ENCODE results near the gene RHBG. TPM values are rescaled to one million over a fixed set of nuclear protein-coding genes. Genes with fewer than 3 reads are reported as not detected.
A peak's percentile ranks its signal among the peaks of the same experiment; 100 is the strongest.
"Not testable (repeated sequence)": the region's sequence is repeated elsewhere in the genome, so short reads cannot be mapped to it uniquely, and the experiment has no call there.

RHBG gene, protein sequence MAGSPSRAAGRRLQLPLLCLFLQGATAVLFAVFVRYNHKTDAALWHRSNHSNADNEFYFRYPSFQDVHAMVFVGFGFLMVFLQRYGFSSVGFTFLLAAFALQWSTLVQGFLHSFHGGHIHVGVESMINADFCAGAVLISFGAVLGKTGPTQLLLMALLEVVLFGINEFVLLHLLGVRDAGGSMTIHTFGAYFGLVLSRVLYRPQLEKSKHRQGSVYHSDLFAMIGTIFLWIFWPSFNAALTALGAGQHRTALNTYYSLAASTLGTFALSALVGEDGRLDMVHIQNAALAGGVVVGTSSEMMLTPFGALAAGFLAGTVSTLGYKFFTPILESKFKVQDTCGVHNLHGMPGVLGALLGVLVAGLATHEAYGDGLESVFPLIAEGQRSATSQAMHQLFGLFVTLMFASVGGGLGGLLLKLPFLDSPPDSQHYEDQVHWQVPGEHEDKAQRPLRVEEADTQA
- not detected in 2 replicates for total RNA-seq (2014; rRNA removed; shearing (Covaris generic); ENCODE audit: low replicate concordance)

DNA sequence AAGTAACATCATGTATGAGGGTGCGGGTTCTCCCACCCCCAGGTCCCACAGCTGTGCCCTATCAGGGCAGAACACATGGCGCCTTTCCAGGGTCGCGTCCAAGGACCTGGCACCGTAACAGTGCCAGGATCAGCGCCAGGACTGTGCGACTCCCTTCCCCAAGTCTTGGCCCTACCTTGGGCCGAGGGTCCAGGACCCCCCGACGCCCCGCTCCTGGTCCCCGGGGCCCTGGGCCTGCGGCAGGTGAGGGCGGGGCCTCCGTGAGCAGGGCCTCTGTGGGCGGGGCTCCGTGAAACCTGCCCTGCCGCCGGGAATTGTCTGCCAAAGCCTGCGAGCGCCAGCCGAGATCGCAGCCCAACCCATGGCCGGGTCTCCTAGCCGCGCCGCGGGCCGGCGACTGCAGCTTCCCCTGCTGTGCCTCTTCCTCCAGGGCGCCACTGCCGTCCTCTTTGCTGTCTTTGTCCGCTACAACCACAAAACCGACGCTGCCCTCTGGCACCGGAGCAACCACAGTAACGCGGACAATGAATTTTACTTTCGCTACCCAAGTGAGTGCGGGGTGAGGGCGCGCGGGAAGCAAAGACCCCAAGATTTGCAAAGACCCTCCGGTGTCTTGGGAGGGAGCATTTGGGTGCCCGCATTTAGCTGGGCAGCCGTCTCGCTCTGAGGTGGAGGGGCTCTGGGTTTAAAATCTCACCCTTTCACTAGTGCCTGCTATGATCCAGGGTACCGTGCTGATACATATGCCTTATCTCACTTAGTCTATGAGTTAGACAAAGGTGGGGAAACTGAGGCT lies at the start of gene RHBG:
Gene RHBG, plus strand, starts transcription at position 323 of the 796 bp plus-strand sequence. Its CDS starts 39 bp downstream, at position 362.
- in situ Hi-C loops (cut with HindIII; ENCODE audit: low pct_unique_long_range_greater_than_20kb, low sequenced_read_pairs), result no loop called here
- no peak for DNase-seq (ENCODE audit: low read depth)

DNA sequence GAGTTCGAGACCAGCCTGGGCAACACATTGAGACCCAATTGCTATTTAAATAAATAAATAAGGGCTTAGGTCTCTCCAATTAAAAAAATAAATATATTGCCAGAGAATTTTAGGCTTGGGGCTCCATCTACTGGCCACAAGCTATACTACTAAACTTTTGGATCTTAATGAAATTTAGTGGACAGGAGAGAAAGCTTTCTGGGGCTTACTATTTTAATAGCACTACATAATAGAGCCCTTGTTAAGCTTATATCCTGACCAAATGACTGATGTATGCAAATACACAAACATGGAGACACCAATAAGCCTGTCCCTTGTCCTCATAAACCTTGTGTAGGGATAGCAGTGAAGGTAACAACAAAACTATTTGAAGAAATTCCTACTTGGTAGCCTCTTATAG lies 49.3 kb upstream of the RHBG start:
- in situ Hi-C loops (cut with HindIII; ENCODE audit: low pct_unique_long_range_greater_than_20kb, low sequenced_read_pairs), result no loop called here
- peak; percentile 22 for DNase-seq (ENCODE audit: low read depth)

DNA sequence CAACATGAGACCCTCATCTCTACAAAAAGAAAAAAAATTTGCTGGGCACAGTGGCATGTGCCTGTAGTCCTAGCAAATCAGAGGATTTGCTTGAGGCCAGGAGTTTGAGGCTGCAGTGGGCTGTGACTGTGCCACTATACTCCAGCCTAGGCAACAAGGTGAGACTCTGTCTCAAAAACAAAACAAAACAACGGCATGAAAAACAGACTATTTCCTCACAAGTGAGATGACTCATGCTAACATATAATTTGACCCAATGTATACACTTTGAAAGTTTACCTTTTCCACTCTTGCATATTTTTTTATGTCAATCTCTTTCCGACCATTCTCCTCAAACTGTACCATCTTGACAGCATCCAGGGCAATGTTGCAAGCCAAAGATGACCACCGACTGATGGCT lies 48.5 kb upstream of the RHBG start:
- in situ Hi-C loops (cut with HindIII; ENCODE audit: low pct_unique_long_range_greater_than_20kb, low sequenced_read_pairs), result no loop called here
- DNase-seq (ENCODE audit: low read depth), result no peak

DNA sequence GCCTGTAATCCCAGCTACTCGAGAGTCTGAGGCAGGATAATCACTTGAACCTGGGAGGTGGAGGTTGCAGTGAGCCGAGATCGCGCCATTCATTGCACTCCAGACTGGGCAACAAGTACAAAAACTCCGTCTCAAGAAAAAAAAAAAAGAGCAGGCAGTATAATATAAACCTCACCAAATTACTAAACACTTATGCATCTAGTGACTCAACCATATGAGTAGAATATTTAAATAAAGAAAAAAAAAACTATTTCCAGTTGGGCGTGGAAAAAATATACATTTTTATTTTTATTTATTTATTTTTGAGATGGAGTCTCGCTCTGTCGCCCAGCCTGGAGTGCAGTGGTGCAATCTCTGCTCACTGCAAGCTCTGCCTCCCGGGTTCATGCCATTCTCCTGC lies 45.8 kb upstream of the RHBG start:
- in situ Hi-C loops (cut with HindIII; ENCODE audit: low pct_unique_long_range_greater_than_20kb, low sequenced_read_pairs); DNase-seq (ENCODE audit: low read depth): not testable (repeated sequence)

DNA sequence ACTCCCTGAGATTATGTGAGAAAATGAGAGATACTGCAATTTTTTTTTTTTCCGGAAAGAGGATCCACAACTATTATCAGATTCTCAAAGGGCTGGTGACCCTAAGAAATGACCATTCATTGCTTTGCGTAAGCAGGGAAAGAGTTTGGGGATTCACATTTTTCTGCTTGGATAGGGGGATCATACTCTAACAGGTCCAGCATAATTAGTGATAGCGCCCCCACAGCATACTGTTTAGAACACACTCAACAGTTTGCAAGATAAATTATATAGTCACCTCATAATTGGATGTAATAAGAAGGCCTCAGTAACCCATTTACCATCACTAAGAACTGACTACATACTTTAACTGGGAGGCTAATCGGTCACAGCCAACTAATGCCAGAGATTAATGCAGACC lies 32.8 kb upstream of the RHBG start:
- DNase-seq (ENCODE audit: low read depth), result no peak
- in situ Hi-C loops (cut with HindIII; ENCODE audit: low pct_unique_long_range_greater_than_20kb, low sequenced_read_pairs), result no loop called here

DNA sequence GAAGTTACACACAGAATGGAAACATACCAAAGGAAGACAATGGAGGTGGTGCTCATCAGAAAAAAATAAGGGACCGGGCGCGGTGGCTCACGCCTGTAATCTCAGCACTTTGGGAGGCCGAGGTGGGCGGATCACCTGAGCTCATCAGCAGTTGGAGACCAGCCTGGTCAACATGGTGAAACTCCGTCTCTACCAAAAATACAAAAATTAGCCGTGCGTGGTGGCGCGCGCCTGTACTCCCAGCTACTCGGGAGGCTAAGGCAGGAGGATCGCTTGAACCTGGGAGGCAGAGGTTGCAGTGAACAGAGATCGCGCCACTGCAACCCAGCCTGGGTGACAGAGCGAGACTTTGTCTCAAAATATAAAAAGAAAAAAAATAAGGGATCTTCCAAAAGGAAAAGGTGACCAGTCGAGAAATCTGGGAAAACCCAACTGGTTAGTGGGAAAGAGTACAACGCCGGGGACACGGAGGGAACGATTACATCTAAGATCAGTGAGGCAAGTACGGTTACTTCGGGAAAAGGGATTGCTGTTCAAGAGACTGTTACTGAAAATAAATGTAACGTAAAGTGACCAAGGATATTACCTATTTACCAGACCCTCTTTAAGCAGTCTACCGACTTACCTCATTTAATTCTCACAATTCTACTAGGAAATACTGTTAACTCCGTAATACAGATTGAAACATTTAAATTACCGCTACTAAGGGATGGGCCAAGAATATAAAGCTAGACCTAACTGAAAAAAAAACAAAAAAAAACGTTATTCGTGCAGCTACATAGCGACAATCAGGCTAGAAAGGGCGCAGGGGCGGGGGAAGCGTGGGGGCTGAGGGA lies 31.7 kb upstream of the RHBG start:
- peak; percentile 25 for DNase-seq (ENCODE audit: low read depth)
- in situ Hi-C loops (cut with HindIII; ENCODE audit: low pct_unique_long_range_greater_than_20kb, low sequenced_read_pairs), result no loop called here

DNA sequence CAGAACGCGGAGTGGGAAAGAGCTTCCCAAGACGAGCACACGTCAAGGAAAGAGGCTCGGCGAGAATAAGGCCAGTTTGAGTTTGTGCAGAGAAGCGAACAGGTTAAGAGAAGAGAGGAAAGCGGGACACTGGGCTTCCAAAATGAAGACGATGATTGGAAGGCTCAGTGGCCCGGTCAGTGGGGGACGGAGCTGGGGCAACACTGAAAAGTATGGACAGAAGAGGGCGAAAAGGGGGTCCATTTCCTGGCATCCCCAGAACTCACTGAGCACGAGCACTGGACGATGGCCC lies 31.2 kb upstream of the RHBG start:
- in situ Hi-C loops (cut with HindIII; ENCODE audit: low pct_unique_long_range_greater_than_20kb, low sequenced_read_pairs), result no loop called here
- DNase-seq (ENCODE audit: low read depth), result no peak

DNA sequence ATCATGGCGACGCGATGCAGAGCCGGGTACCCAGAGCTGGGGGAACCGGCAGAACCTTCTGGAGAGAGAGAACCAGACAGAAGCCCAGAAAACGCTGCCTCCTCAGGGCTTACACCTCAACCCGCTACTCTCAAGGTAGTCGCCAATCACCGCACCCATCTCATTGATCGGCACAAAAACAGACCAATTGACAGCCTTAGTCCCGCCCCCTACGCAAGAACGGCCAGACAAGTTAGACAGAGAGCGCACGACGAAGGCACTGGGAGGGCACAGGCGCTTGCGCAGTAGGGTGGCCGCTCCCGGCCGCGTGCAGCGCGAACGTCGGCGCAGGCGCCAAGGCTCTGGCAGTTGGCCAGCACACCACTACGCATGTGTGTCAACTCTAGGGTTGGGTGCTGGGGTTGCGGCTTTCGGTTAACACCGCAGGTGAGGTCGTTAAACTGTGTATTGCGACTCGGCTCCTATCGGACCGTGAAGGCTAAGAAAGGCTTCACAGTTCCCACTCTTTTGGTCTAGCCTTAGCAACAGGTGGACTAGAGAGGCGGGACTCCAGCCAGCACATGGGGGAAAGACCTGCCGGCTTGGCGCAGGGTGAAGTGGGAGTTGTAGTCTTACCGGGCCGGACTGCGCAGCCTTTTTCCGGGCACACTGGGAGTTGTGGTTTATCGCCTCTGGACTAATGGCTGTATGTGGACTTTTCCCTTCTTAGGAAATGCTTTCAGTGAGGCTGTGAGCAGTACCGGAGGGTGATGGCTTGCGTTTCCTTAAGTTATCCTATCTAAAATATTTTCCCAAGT lies 30.6 kb upstream of the RHBG start, which contains the start of the genes CCT3 and TSACC:
Gene CCT3, minus strand, starts transcription at position 113 of the 797 bp plus-strand sequence. Its CDS starts 108 bp downstream, at position 5.
Gene TSACC, plus strand, starts transcription at position 347 of the 797 bp plus-strand sequence. CDS start 1,232 bp downstream, outside the sequence.
- DNase-seq (ENCODE audit: low read depth), result peak; percentile 100
- in situ Hi-C loops (cut with HindIII; ENCODE audit: low pct_unique_long_range_greater_than_20kb, low sequenced_read_pairs), result no loop called here

DNA sequence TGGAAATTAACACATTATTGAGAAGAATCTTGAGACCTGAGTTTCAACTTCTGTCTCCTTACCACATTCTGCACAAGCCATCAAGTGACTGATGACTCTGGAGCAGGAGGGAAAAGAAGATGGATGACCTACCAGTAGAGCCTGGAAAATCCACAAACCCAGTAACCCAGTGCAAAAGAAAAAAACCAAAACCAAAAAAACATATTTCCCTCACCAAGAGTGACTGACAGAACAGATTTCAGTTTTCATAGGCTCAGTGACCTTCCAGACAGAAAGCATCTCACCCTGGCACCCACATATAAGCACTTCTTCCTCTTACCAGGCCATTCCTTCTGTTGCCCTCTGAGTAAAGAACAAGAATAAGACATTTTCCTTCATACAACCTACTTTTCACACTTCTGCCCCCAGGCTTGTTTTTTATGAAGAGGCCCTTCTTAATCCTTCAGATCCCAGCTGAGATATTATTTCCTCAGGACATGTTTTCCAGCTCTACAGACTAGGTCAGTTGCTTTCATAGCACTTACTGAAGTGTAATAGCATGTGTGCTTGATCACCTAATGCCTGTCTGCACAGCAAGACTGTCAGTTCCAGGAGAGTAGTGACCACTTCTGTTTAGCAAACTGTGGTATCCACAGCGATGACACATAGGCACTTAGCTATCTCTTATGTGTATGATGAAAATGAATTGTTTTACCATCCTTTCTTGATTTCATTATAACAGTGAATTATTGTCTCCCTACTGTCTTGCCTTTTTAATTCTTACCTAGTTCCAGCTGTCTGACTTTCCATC lies 26.6 kb upstream of the RHBG start:
- no peak for DNase-seq (ENCODE audit: low read depth)
- in situ Hi-C loops (cut with HindIII; ENCODE audit: low pct_unique_long_range_greater_than_20kb, low sequenced_read_pairs), result no loop called here

DNA sequence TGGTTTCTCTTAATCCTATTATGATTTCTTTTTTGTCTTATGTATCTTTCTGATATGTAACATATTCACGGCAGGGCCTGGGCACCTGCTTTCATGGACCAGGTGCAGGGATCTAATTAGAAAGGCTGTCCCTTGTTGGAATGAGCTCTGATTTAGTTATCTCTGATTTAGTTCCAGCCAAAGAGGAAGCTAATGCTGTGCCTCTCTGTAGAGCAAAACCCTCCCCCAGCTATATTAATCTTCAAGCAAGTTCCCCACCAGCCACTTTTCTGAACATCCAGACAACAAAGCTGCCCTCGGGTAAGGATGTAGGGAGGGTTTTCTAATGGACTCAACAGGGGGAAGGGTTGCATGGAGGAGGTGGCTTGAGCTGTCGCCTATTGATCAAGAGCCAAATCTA lies 24.6 kb upstream of the RHBG start:
- no peak for DNase-seq (ENCODE audit: low read depth)
- in situ Hi-C loops (cut with HindIII; ENCODE audit: low pct_unique_long_range_greater_than_20kb, low sequenced_read_pairs), result no loop called here

DNA sequence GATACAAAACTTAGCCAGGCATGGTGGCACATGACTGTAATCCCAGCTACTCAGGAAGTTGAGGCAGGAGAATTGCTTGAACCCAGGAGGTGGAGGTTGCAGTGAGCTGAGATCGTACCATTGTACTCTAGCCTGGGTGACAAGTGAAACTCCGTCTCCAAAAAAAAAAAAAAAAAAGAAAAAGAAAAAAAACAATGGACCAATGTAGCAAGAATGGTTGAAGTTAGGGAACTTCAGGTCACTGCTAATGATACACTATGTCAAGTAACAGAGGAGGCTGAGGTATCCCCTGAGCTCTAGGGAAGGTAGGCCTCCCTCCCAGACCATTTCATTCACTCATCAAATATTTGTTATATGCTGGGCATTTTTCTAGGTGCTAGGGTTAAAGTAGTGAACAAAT lies 23.0 kb upstream of the RHBG start:
- DNase-seq (ENCODE audit: low read depth); in situ Hi-C loops (cut with HindIII; ENCODE audit: low pct_unique_long_range_greater_than_20kb, low sequenced_read_pairs): not testable (repeated sequence)

DNA sequence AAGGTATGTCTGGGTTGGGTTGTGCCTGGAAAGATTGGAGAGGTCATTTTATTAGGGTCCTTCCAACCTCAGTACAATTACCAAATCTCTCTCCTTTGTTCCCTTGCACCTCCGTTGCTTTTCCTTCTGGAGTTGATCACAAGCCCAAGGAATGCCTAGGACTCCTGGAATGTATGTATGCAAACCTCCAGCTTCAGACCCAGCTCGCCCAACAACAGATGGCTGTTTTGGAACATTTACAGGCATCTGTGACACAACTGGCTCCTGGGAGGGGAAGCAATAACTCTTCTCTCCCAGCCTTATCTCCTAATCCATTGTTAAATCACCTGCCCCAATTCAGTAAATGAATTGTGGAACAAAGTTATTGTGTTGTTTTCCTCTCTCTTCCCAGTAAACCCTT lies 22.4 kb upstream of the RHBG start:
- in situ Hi-C loops (cut with HindIII; ENCODE audit: low pct_unique_long_range_greater_than_20kb, low sequenced_read_pairs), result no loop called here
- DNase-seq (ENCODE audit: low read depth), result no peak

DNA sequence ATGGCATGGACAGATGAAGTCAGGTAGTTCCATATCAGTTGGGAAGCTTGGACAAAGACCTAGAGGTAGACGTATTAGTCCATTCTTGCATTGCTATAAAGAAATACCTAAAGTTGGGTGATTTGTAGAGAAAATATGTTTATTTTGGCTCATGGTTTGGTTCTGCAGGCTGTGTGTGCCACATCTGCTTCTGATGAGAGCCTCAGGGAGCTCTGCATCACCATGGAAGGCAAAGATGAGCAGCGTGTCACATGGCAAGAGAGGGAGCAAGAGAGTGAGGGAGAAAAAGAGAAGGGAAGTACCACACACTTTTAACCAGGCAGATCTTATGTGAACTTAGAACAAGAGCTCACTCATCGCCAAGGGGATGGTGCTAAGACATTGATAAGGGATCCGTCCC lies 21.7 kb upstream of the RHBG start:
- DNase-seq (ENCODE audit: low read depth), result no peak
- in situ Hi-C loops (cut with HindIII; ENCODE audit: low pct_unique_long_range_greater_than_20kb, low sequenced_read_pairs), result no loop called here

DNA sequence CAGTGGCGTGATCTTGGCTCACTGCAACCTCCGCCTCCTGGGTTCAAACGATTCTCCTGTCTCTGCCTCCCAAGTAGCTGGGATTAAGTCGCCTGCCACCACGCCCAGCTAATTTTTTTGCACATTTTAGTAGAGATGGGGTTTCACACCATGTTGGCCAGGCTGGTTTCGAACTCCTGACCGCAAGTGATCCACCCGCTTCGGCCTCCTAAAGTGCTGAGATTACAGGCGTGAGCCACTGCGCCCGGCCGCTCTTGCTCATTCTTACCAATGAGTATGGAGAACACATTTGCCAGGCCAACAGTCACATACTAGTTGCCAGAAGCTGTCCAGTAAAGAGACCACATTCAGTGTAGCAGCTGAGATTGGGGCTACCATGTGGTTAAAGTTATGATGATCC lies 16.5 kb upstream of the RHBG start:
- DNase-seq (ENCODE audit: low read depth); in situ Hi-C loops (cut with HindIII; ENCODE audit: low pct_unique_long_range_greater_than_20kb, low sequenced_read_pairs): not testable (repeated sequence)

DNA sequence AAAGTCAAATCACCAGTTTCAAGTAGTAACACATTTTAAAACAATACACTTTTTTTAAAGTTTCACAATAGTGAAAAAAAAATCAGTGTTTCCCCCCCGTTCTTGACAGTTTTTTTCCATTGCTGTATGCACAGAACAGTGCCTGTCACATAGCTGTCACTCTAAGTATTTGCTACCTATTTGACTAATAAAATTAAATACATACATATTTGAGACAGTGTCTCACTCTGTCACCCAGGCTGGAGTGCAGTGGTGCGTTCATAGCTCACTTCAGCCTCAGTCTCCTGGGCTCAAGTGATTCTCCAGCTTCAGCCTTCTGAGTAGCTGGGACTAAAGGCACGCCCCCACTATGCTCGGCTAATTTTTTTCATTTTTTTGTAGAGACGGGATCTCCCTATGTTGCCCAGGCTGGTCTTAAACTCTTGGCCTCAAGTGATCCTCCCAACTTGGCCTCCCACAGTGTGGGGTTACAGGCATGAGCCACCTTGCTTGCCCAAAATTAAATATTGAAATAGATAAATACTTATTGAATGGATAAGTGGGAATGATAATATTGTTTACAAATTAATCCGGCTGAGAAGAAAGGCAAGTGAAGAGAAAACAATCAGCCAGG lies 12.6 kb upstream of the RHBG start:
- DNase-seq (ENCODE audit: low read depth), result no peak
- in situ Hi-C loops (cut with HindIII; ENCODE audit: low pct_unique_long_range_greater_than_20kb, low sequenced_read_pairs), result no loop called here

DNA sequence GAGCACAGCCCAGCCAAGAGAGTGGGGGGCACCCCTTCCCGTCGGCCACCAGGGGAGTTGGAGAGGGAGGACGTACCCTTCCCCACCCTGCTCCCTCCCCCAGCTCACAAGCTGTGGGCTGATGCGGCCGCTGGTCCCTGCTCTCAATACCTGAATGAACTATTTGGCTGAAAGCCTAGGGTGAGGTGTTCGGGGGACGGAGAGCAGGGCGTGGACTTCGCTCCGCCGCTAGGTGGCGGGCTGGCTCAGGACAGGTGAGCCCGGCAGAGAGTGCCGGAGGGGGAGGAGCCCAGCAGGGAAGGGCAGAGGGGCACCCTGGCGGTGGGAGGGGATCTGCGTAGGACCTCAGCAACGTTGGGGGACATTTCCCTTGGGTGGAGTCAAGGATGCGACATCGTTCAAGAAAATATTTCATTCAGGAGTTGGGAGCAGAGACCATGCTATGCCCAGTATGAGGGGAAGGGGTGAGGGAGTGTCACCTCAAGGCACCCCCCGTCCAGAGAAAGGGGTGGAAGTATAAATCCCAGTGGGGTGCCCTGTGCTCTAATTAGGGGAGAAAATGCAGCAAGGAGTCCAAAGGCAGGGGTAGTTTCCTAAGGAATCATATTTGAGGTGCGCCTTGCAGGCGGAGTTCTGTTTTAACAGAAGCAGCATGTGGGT lies 12.0 kb upstream of the RHBG start:
- in situ Hi-C loops (cut with HindIII; ENCODE audit: low pct_unique_long_range_greater_than_20kb, low sequenced_read_pairs), result no loop called here
- DNase-seq (ENCODE audit: low read depth), result peak; percentile 41

All from Caki2 (cell line).